ENCODE measurements around the gene NBPF20.
"Not testable (repeated sequence)": the region's sequence is repeated elsewhere in the genome, so short reads cannot be mapped to it uniquely, and the experiment has no call there.

Gene NBPF20

GRCh38 chr1:145425436-145426029 lies at the start of gene NBPF20:
TSS of gene NBPF20 (minus strand) at chr1:145425603. CDS start at chr1:145405272, 20,331 bp downstream.
- peak; percentile 69 for DNase-seq (ENCODE audit: low read depth, low spot score)

- not testable (repeated sequence) for DNase-seq (ENCODE audit: low read depth, low spot score)
Measured at GRCh38 chr1:145474837-145475368, 49.5 kb upstream of the NBPF20 start.

- DNase-seq (ENCODE audit: low read depth, low spot score), result not testable (repeated sequence)
Measured at GRCh38 chr1:145472731-145473130, 47.3 kb upstream of the NBPF20 start.

DNA sequence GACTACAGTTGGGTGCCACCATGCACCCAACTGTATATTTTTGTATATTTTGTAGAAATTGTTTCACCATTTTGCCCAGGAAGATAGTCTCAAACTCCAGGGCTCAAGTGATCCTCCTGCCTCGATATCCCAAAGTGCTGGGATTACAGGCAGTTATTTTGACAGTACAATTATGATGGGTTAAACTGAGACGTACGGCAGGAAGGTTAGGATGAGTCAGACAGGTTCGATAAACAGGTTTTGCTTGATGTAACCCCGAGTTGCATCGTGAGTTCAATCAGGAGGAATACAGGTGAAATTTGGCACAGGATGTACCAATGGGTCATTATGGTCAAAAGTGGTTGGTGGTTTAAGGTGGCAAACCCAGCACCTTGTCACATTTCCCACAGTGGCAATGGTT lies 46.0 kb upstream of the NBPF20 start:
- not testable (repeated sequence) for DNase-seq (ENCODE audit: low read depth, low spot score)

- peak; percentile 58 for DNase-seq (ENCODE audit: low read depth, low spot score)
Measured at GRCh38 chr1:145465405-145466144, 40.2 kb upstream of the NBPF20 start.

DNA sequence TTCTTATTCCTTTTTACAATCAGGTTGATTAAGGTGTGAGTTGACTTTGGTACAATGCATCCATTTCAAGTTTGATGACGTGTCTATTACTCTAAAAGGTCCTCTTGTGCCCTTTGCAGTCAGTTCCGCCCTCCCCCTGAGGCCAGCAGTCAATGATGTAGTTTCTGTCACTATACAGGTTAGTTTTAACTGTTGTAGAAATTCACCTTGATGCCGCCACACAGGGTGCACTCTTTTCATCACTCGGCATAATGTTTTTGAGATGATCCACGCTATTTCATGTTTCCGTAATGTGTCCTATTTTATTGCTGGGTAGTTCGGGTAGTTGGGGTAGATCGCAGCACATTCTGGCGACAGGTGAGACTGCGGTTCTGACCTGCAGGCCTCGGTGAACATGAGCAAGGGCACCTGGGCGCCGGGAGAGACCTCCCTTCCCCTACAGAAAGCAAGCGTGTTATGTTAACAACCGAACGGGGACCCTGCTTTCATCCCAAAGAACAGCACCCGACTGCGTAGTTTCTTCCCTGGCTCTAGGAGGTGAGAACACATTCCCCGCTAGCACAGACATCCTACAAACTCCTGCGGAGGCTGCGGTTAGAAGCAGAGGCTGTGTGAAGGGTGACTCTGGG lies 39.4 kb upstream of the NBPF20 start:
- not testable (repeated sequence) for DNase-seq (ENCODE audit: low read depth, low spot score)

DNA sequence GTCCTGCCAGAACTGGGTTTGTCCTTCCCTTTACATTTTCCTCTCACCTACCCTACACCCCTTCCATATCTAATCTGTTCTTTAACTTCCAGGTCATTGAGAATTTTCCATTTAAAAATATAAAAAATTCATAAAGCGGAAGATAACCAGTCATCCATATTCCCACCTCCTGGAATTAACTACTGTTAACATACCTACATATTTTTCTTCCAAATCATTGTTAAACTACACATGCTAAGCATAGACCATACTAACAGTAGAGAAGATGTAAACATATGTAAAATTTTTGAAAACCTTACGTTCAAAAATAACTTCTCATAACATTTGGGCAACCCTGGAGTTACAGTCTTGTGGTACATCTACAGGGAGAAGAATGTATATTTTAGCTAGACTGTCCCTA lies 38.6 kb upstream of the NBPF20 start:
- DNase-seq (ENCODE audit: low read depth, low spot score), result not testable (repeated sequence)

DNA sequence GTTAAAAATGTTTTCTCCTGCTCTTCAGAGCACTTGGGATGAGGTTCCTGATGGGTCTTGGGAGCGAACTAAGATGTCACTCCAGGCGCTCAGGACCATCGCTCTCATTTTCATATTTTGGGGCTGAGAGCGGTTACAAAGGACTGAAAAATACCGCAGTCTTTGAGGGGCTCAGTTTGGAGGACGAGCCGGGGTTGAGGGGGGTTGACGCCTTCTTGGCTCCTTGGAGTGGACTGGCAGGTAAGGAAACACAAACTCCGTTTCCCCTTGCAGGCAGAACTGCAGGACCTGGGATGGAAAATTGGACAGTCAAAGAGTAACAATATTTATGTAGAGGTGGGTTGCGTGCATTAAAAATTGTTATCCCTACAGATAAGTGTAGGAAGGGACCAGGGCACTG lies 35.3 kb upstream of the NBPF20 start:
- not testable (repeated sequence) for DNase-seq (ENCODE audit: low read depth, low spot score)

GRCh38 chr1:145460048-145460447 lies 34.6 kb upstream of the NBPF20 start:
- not testable (repeated sequence) for DNase-seq (ENCODE audit: low read depth, low spot score)

DNA sequence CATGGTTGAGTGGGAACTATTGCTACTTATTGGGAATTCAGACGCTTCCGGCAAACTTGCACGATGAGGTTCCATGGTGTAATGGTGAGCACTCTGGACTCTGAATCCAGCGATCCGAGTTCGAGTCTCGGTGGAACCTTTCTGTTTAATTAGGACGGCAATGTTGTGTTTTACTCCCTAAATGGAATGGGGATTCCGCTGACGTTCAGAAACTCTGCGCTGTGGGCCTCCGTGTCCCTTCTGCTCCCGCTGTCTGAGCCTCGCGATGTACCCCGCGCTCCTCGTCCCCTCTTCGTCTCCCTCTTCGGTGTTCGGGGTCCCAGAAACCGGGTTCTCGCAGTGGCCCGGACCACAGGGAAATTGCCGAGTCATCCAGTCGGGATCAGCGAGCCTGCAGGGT lies 34.2 kb upstream of the NBPF20 start:
- DNase-seq (ENCODE audit: low read depth, low spot score), result not testable (repeated sequence)

GRCh38 chr1:145459063-145459462 lies 33.7 kb upstream of the NBPF20 start:
- not testable (repeated sequence) for DNase-seq (ENCODE audit: low read depth, low spot score)

GRCh38 chr1:145454824-145455177 lies 29.4 kb upstream of the NBPF20 start:
- DNase-seq (ENCODE audit: low read depth, low spot score), result not testable (repeated sequence)

DNA sequence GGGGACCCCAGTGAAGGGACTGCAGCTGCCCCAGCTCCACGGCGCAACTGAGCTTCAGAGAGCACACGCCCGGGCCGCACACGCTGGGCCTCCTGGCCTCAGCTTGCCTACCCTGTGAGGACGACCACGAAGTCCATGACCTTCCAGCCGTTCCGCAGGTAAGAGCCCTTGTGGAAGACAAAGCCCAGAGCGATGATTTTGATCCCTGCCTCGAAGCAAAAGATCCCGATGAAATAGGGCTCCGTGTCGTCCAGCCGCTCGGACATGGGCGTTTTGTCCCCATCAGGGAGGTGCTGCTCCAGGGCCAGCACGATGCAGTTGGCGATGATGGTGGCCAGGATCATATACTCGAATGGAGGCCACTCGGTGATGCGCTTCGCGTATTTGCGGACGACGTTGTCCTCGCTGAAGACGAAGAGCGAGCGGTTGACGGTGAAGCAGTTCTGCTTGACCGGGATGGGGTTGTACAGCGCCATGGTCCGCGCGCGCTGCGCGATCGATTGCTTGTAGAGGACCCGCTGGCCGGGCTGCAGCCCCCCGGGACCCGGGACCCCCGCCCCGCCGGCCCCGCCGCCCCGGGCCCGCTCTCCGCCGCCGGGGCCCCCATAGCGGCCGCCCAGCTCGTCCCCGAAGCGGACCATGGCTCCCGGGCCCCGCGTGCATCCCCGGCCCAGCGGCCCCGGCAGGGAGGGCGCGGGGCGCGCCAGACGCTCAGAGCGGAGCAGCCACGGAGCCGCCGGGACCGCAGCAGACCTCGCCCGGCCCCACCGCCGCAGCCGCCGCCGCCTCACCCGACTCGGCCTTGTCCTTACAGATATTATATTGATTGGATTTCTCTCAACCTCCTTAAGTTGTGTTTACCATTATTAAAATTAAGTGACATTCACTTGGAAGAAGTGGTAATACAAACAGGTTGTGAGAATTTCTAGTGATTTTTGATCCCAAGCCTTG lies 28.7 kb upstream of the NBPF20 start:
- DNase-seq (ENCODE audit: low read depth, low spot score), result not testable (repeated sequence)

GRCh38 chr1:145452506-145452905 lies 27.1 kb upstream of the NBPF20 start:
- not testable (repeated sequence) for DNase-seq (ENCODE audit: low read depth, low spot score)

DNA sequence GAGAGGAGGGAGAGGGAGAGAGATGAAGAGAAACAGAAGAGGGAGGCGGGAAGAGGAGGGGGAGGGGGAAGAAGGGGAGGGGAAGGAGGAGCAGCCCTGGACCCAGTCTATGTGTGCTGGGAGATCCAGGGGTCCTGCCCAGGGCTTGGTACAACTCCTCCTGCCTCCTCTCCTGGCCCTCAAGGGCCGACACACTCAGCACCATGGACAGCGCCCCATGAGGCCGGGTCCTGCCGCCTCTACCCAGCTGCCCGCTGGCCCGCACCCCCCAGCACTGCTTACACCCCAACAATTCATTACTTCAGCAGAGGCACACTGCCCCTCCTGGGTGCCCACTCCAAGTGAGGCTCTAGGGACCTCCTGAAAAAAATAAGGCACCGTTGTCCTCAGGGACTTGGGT lies 26.5 kb upstream of the NBPF20 start:
- not testable (repeated sequence) for DNase-seq (ENCODE audit: low read depth, low spot score)

GRCh38 chr1:145445219-145445618 lies 19.8 kb upstream of the NBPF20 start:
- DNase-seq (ENCODE audit: low read depth, low spot score), result not testable (repeated sequence)

DNA sequence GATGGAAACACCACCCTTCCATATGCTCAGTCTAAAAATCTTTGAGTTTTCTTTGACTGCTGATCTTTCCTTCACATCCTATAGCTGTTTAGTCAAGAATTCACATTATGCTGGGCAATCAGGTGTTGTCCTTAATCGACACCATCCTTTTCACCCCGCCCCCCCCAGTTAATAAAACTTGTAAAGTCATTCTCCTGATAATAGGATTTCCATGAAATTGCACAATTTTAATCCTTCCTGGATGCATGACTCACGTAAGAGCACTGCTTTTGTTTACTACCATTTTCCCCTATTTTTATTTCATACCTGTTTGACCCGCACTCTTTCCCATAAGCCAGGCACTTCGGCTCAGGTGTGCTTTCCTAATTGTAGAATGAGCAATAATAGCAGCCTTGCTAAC lies 16.9 kb upstream of the NBPF20 start:
- DNase-seq (ENCODE audit: low read depth, low spot score), result not testable (repeated sequence)

- DNase-seq (ENCODE audit: low read depth, low spot score), result not testable (repeated sequence)
Measured at GRCh38 chr1:145431363-145432256, 6.2 kb upstream of the NBPF20 start.

DNA sequence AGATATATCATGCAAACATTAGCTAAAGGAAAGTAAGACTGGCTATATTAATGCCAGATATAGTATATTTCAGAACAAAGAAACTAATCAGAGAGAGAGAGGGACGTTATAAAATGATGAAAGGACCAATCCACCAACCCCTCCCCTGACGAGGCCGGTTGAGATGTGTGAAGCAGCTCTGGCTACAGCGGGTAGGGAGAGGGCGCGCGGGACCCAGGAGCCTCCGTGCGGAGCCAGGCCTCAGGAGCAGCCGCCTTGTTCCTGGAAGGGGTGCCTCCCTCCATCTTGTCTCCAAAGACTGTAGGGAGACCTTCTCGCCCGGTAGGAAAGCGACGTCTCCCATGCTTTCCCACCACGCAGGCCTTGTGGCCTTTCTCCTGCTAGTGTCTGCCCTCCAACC lies 5.4 kb upstream of the NBPF20 start:
- not testable (repeated sequence) for DNase-seq (ENCODE audit: low read depth, low spot score)

GRCh38 chr1:145429329-145429728 lies 3.9 kb upstream of the NBPF20 start:
- DNase-seq (ENCODE audit: low read depth, low spot score), result not testable (repeated sequence)
